NCI-H146 (cell line): ENCODE measurements around the gene MMP27.
A peak's percentile ranks its signal among the peaks of the same experiment; 100 is the strongest.
"Not testable (repeated sequence)": the region's sequence is repeated elsewhere in the genome, so short reads cannot be mapped to it uniquely, and the experiment has no call there.

Source experiments
- DNase-seq: peaks from one replicate; lab custom pipeline; 2025; lab: John Stamatoyannopoulos, UW

Gene MMP27

GRCh38 chr11:102705626-102706025 is at the start of gene MMP27:
TSS of gene MMP27 (minus strand) at chr11:102705769. CDS start at chr11:102705714, 55 bp downstream.
- no peak for DNase-seq

DNA sequence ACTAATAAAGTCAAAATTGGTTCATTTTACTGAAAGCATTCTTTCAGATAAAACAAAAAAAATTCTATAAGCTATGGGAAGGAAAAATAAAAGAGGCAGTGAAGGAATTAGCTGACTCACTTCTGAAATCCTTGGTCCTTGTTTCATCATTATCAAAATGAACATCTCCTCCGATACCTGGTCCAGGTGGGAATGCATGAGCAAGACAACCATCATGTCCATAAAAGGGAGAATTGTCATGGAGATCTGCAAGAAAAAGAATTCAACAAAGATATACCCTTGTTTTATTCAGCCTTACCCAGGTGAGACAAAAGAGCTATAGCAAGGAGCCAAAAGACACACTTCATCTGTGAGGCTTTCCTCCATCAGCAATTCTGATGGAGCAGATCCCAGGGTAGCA is 47.7 kb upstream of the MMP27 start:
- DNase-seq = no peak

DNA sequence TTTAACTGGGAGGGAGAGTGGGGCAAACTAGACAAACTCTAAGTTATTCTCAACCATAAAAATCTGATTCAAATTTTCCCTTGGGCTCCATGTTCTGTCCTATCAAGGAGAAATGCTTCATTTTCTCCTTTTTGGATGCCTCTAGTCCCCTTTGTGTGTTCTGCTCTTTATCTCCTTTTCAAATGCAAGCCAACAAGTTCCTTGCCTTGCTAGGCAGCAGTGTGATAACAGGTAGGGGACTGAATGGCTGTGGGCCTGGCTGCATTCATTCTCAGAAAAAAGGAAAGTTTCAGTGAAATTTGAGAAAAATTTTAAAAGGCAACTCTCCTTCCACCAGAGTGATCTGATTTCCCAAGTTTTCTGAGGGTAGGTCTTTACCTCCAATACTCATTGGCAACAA is 46.1 kb upstream of the MMP27 start:
- DNase-seq = no peak

DNA sequence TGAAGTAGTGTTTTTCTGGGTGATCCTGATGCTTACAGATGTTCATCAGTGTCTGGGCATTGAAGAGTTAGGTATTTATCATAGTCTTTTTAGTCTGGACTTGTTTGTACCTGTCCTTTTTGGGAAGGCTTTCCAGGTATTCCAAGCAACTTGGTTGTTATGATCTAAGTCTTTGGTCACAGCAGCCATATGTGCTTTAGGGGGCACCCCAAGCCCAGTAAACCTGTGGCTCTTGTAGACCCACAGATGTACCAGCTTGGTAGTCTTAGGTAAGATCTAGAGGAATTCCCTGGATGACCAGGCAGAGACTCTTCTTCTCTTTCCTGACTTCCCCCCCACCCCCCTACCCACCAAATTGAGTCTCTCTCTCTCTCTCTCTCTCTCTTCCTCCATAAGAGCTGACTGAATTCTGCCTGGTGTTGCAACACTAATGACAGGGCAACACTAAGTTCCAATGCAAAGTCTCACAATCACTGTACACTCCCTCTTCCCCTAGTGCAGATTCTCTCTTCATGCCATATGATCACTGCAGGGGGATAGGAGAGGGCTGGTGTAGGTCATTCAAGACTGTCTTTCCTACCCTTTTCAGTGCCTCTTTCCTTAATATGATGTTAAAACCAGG is 43.6 kb upstream of the MMP27 start:
- DNase-seq = no peak

DNA sequence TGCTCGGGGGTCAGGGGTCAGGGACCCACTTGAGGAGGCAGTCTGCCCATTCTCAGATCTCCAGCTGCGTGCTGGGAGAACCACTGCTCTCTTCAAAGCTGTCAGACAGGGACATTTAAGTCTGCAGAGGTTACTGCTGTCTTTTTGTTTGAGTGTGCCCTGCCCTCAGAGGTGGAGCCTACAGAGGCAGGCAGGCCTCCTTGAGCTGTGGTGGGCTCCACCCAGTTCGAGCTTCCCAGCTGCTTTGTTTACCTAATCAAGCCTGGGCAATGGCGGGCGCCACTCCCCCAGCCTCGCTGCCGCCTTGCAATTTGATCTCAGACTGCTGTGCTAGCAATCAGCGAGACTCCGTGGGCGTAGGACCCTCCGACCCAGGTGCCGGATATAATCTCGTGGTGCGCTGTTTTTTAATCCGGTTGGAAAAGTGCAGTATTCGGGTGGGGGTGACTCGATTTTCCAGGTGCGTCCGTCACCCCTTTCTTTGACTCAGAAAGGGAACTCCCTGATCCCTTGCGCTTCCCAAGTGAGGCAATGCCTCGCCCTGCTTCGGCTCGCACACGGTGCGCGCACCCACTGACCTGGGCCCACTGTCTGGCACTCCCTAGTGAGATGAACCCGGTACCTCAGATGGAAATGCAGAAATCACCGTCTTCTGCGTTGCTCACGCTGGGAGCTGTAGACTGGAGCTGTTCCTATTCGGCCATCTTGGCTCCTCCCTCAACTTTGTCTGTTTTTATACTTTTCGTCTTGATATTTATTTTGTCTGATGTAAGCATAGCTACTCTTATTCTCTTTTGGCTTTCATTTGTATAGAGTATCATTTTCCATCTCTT is 41.4 kb upstream of the MMP27 start:
- DNase-seq = not testable (repeated sequence)

GRCh38 chr11:102734650-102735049 is 29.1 kb upstream of the MMP27 start:
- DNase-seq = no peak

DNA sequence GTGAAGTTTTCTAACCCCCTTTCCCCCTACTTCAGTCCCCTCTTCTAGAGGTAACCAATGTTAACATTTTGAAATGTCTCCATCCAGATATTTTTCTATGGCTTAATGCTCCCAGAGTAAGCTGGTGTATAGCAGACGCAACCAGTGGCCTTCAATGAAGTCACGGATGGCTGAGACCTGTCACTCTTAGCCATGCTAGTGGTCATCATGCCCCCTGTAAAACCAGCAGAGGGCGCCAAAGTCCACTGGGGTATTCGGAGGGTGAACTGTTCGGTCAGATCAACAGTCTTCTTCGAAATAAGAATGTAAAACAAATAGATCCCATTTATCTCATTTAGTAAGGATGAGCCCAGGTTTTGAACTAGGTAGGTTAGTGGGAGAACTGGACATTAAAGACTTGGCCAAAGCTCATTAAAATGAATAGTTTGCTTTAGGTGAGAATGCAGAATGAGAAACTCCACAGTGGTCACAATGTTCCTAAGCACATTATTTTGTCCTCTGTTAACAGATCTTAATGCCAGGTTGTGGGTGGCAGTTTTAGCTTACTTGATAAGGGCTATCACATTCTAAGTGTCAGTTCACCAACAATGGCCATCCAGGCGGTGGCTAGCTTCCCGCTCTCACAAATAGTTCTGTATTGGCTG is 27.8 kb upstream of the MMP27 start:
- peak; percentile 40 for DNase-seq

GRCh38 chr11:102730944-102731343 is 25.4 kb upstream of the MMP27 start:
- not testable (repeated sequence) for DNase-seq

DNA sequence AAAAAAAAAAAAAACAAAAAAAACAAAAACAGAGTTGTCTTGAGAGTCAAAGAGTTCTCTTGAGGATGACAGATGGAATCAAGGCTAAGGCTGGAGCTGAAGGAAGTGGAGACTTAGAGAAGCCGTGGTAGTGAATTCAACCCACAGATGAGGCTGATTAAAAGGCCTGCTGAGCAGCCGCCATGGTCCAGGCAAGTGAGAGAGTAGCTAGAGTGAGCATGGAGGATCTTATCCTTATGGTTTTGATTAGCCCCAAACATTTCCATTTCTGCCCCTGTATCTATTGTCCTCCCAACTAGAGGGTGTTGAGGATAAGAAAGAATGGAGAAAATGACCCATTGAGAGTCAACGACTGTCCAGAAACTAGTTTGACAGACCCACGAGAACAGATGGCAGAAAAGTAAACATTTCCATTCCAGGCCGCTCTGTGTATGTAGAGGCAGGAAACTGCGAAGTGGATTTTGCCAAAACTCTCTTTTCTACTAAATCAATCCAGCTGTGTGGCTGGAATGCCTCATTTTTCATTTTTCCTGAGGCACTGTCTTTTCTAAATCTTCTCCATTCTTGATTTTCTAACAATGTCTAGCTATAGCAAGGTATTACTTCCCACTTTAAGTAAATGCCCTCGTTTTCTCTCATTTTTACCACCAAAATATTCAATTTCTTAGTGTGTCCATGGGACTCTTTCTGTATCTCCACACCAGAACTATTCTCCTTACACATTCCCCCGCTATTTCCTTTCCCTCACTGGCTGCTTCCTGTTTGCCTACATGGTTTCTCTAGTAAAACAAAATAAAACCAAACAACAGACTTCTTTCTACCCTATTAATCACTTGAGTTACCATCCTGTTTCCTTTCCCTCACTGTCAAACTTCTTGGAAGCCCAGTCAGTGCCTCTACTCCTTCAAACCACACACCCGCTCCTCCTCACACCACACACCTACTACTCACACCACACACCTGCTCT is 24.6 kb upstream of the MMP27 start:
- no peak for DNase-seq

DNA sequence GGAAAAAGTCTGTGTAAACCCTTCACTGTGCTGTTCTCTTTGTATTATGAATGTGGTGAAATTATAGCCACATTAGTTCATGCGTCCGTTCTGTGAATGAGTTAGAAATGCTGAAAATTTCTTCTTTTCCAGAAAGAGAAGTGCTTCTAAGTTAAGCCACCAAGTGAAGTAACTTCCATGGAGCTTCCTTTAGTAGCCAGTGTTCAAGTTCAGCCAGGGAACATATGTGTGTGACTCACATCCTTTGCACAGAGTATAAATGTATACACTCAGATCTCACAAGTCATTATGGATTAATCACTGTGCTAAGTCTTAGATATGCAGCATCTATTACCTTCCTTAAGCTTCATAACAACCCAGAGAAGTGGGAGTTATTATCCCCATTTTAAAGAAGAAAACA is 22.3 kb upstream of the MMP27 start:
- DNase-seq = no peak

- DNase-seq = no peak
Observed at GRCh38 chr11:102724904-102725500, 19.4 kb upstream of the MMP27 start, which contains the start of gene MMP8. TSS of gene MMP8 (minus strand) at chr11:102724954. CDS start at chr11:102724855, 99 bp downstream.

DNA sequence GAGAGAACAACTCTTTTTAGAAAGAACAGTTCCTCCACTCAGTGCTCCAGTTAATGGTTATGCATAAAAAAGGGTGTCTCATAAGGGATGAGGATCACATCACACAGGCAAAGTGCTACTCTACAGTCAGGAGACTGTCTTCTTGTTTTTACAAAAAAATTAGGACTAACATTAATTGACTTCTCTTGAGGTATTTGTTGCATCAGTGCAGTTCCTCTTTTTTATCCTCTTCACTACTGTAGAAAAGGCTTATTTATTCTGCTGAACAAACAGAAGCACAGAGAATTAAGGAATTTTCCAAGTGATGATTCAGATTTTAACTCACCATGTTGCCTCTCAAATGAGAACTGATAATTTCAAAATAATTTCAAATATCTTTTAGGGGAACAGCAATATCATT is 17.3 kb upstream of the MMP27 start:
- DNase-seq = no peak

GRCh38 chr11:102719620-102720277 is 14.2 kb upstream of the MMP27 start:
- no peak for DNase-seq

GRCh38 chr11:102717280-102717679 is 11.7 kb upstream of the MMP27 start:
- DNase-seq = no peak

DNA sequence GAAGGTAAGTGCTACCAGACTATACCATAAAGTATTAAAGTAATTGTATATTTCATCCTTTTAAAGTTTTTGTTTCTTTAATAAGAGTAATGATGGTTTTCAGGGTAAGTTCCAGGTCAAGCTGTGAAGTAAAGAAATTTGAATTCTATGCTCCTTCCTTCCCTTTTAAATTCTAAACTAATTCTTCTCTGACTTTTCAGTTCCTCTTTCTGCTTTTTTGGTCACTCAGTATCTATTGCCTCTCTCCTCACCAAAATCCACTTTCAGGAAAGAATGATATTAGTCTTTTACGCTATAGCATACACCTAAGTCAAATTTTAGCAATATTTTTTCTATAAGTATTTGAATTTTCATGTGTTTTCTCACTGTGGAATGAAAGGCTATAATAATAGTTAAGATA is 11.0 kb upstream of the MMP27 start:
- DNase-seq = no peak

DNA sequence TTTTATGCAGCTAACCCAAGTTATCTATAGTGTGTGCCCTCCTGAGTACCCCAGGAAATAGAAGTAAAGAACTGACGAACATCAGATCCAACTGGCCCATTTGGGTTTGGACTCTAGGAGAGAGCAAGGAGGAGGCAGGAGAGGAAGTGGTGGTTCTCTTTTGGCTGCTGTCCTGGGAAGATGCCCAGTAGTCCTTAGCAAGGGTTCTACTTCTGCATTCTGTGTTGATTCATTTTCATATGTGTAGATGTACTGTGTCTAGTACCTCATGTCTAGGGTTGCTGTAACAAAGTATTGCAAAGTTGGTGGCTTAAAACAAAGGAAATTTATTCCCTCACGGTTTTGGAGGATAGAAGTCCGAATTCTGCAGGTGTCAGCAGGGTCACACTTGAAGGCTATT is 6.6 kb upstream of the MMP27 start:
- DNase-seq = no peak

DNA sequence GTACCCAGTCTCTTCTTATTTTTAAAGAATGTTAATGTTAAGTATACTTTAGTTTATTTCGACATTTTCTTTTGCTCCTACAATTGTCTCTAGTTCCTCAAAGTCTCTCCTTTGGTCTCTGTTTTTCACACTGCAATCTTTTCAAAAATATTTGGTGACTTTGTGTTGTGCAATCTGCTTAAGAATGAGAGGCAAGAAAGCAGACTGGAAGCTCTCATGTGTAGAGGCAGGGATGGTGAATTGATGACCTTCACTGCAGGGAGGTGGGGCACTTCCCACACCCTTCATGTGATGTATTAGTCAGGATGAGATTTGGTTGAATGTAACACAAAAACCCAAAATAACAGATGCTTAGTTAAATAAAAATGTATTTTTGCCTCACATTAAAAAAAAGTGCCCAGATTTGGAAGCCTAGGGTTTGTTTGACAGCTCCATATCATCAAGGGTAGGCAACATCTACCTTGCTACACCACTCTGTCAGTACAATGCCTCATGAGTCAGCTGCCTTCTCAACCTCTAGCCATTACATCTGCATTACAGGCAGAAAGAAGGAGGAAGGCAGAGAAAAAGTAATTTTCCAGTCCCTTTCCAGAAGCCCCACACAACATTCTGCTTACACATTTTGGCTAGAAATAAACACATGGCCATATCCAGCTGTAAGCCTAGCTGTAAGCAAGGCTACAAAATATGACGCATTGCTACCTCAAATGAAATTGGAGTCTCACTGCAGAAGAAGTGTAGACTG is 3.8 kb upstream of the MMP27 start:
- DNase-seq = no peak

- no peak for DNase-seq
Observed at GRCh38 chr11:102708654-102709053, 3.1 kb upstream of the MMP27 start.

- no peak for DNase-seq
Observed at GRCh38 chr11:102704841-102705240, 728 bp downstream of the MMP27 start.

- DNase-seq = no peak
Observed at GRCh38 chr11:102703826-102704493, 1.6 kb downstream of the MMP27 start.
